ENCODE results near the gene EIF4EBP3.
"Not testable (repeated sequence)": the region's sequence is repeated elsewhere in the genome, so short reads cannot be mapped to it uniquely, and the experiment has no call there.

EIF4EBP3 gene

GRCh38 chr5:140588311-140589070 is 41.0 kb downstream of the EIF4EBP3 start:
- DNase-seq, result no peak

GRCh38 chr5:140590861-140591260 is 43.4 kb downstream of the EIF4EBP3 start:
- no peak for DNase-seq

- no peak for DNase-seq
These were observed 44.4 kb downstream of the EIF4EBP3 start for GRCh38 chr5:140591747-140592372.

- not testable (repeated sequence) for DNase-seq
These were observed 45.6 kb downstream of the EIF4EBP3 start for GRCh38 chr5:140593070-140593469.

GRCh38 chr5:140594169-140594568 is 46.7 kb downstream of the EIF4EBP3 start:
- no peak for DNase-seq

GRCh38 chr5:140595538-140596300 is 48.3 kb downstream of the EIF4EBP3 start:
- DNase-seq, result no peak

GRCh38 chr5:140596321-140596741 is 48.9 kb downstream of the EIF4EBP3 start:
- DNase-seq, result no peak

GRCh38 chr5:140598836-140599235 is 51.4 kb downstream of the EIF4EBP3 start:
- DNase-seq, result no peak

Data from activated T-cell treated with anti-CD3 and anti-CD28 coated beads, Interleukin-2, amount 50 U/mL, for 1 hour (primary cell).